Neuronal stem cell (in vitro differentiated cells): ENCODE results near the gene MLLT3.

Experiments
- DNase-seq: peaks from one replicate; pipeline ENCODE4 v3.0.0-alpha.2; 2013; ENCODE audit warnings: low spot score
- H2AFZ ChIP-seq: one replicate; pipeline ENCODE4 v1.6.1; 2013; ENCODE audit warnings: mild to moderate bottlenecking, low read length, inconsistent platforms
- H2AK5ac ChIP-seq: 2 replicates; pipeline ENCODE4 v1.6.1; 2013; ENCODE audit warnings: low read depth, mild to moderate bottlenecking, inconsistent platforms, low read length, moderate library complexity, mixed read lengths
- H2BK120ac ChIP-seq: 2 replicates; pipeline ENCODE4 v1.6.1; 2013; ENCODE audit warnings: low read depth, mild to moderate bottlenecking, inconsistent platforms, low read length, moderate library complexity, mixed read lengths
- H2BK12ac ChIP-seq: one replicate; pipeline ENCODE4 v1.6.1; 2013; ENCODE audit warnings: low read length, inconsistent platforms
- H2BK15ac ChIP-seq: 2 replicates; pipeline ENCODE4 v1.6.1; 2013; ENCODE audit warnings: mild to moderate bottlenecking, low read length, inconsistent platforms, mixed read lengths
- H2BK5ac ChIP-seq: one replicate; pipeline ENCODE4 v1.6.1; 2013; ENCODE audit warnings: inconsistent platforms, mild to moderate bottlenecking, low read length, moderate library complexity
- H3K14ac ChIP-seq: one replicate; pipeline ENCODE4 v1.6.1; 2013; ENCODE audit warnings: low read length, inconsistent platforms
- H3K18ac ChIP-seq: 2 replicates; pipeline ENCODE4 v1.6.1; 2013; ENCODE audit warnings: low read length, inconsistent platforms
- H3K23ac ChIP-seq: 2 replicates; pipeline ENCODE4 v1.6.1; 2013; ENCODE audit warnings: low read depth, mild to moderate bottlenecking, mixed read lengths, low read length, inconsistent platforms; ENCODE audit not compliant: poor library complexity
- H3K27ac ChIP-seq: replicated peaks from 3 replicates; pipeline ENCODE4 v1.5.1; 2013; ENCODE audit warnings: low read length, inconsistent platforms
- H3K27me3 ChIP-seq, 3 experiments: 2 replicates each; pipeline ENCODE4 v1.6.1; 2013; ENCODE audit warnings: low read length in 3 of 3, mild to moderate bottlenecking in 2 of 3, inconsistent platforms in 1 of 3, low read depth in 1 of 3, mixed read lengths in 1 of 3, moderate library complexity in 1 of 3; ENCODE audit not compliant: control insufficient read depth in 3 of 3, insufficient read depth in 3 of 3
- H3K36me3 ChIP-seq, 2 donors: replicated peaks in 1 of 2; 2 replicates each; pipeline ENCODE4 v1.6.1; 2013; ENCODE audit warnings: low read length in 2 of 2; ENCODE audit not compliant: control insufficient read depth in 2 of 2, insufficient read depth in 2 of 2
- H3K4ac ChIP-seq: 2 replicates; pipeline ENCODE4 v1.6.1; 2013; ENCODE audit warnings: inconsistent platforms, mild to moderate bottlenecking, low read length, moderate library complexity
- H3K4me1 ChIP-seq, 2 donors: 1 replicate in 1 of 2; 2 replicates in 1 of 2; pipeline ENCODE4 v1.6.1; 2013; ENCODE audit warnings: low read length in 2 of 2, low read depth in 1 of 2; ENCODE audit not compliant: control insufficient read depth in 2 of 2, insufficient read depth in 1 of 2
- H3K4me2 ChIP-seq: one replicate; pipeline ENCODE4 v1.6.1; 2013; ENCODE audit warnings: mild to moderate bottlenecking, low read length, inconsistent platforms; ENCODE audit not compliant: insufficient read depth, poor library complexity, severe bottlenecking
- H3K4me3 ChIP-seq, 2 donors: 2 replicates each; pipeline ENCODE4 v1.5.1; 2013; ENCODE audit warnings: low read length in 2 of 2, mild to moderate bottlenecking in 2 of 2, inconsistent platforms in 1 of 2, moderate library complexity in 1 of 2
- H3K79me1 ChIP-seq: one replicate; pipeline ENCODE4 v1.6.1; 2013; ENCODE audit warnings: low read depth, mild to moderate bottlenecking, inconsistent platforms, low read length, moderate library complexity
- H3K9ac ChIP-seq: one replicate; pipeline ENCODE4 v1.6.1; 2013; ENCODE audit warnings: mild to moderate bottlenecking, low read depth, low read length, inconsistent platforms; ENCODE audit not compliant: poor library complexity
- H3K9me3 ChIP-seq, 2 donors: replicated peaks in 1 of 2; 2 replicates each; pipeline versions ENCODE3 to v1.6.1; 2013; ENCODE audit warnings: low read length in 2 of 2, mild to moderate bottlenecking in 2 of 2, inconsistent platforms in 1 of 2, low read depth in 1 of 2, mixed read lengths in 1 of 2, moderate library complexity in 1 of 2; ENCODE audit not compliant: control insufficient read depth in 2 of 2, insufficient read depth in 1 of 2
- H4K8ac ChIP-seq: one replicate; pipeline ENCODE4 v1.6.1; 2013; ENCODE audit warnings: low read depth, mild to moderate bottlenecking, inconsistent platforms, low read length, moderate library complexity
- H4K91ac ChIP-seq: one replicate; pipeline ENCODE4 v1.6.1; 2013; ENCODE audit warnings: low read length, low read depth, mild to moderate bottlenecking, inconsistent platforms; ENCODE audit not compliant: poor library complexity
- WGBS, 2 donors: extraction: QIAGEN DNeasy Blood & Tissue Kit; methylation state at CpG; one replicate each; pipeline ENCODE4 v1.1.7; 2013; ENCODE audit warnings: missing lambda C conversion rate in 2 of 2, mixed read lengths in 1 of 2; ENCODE audit not compliant: insufficient read length in 2 of 2, insufficient replicate concordance in 1 of 2; ENCODE audit errors: extremely low coverage in 2 of 2; 5-methylcytosine and 5-hydroxymethylcytosine counted together

Gene MLLT3

GRCh38 chr9:20573023-20573422 is 49.3 kb downstream of the MLLT3 start:
- Histone ChIP-seq H2AFZ (no peak overlapping the region), H3K18ac (no peak overlapping the region), H2AK5ac (no peak overlapping the region), H3K9me3 (peaks cover 0 to 14% of the 10 kb centered on the region in 2 donors), H3K14ac (no peak overlapping the region), H2BK15ac (no peak overlapping the region), H3K79me1 (no peaks in the 10 kb centered on the region), H3K4ac (no peak overlapping the region), H3K9ac (no peak overlapping the region), H2BK12ac (no peak overlapping the region), H3K4me2 (no peak overlapping the region), H3K27me3 (no peaks in the 10 kb centered on the region), H2BK5ac (no peak overlapping the region), H4K91ac (no peak overlapping the region), H2BK120ac (no peak overlapping the region), H3K23ac (no peak overlapping the region), H3K4me1 (peaks cover 0 to 3% of the 10 kb centered on the region in 2 donors), H3K36me3 (no peaks in the 10 kb centered on the region), H4K8ac (no peak overlapping the region), H3K27ac (no peak overlapping the region), H3K4me3 (no peak overlapping the region)
- no peak for DNase-seq
- no CpG with 5 or more reads among the region's 4 CpGs for WGBS, 2 donors

GRCh38 chr9:20570756-20571155 is 51.5 kb downstream of the MLLT3 start:
- Histone ChIP-seq H2BK12ac (no peak overlapping the region), H3K79me1 (no peaks in the 10 kb centered on the region), H2BK15ac (no peak overlapping the region), H3K4me2 (no peak overlapping the region), H2AFZ (no peak overlapping the region), H4K91ac (no peak overlapping the region), H3K27ac (no peak overlapping the region), H3K23ac (no peak overlapping the region), H3K4ac (no peak overlapping the region), H3K4me1 (peaks cover 0 to 3% of the 10 kb centered on the region in 2 donors), H3K9me3 (peaks cover 0 to 9% of the 10 kb centered on the region in 2 donors), H3K27me3 (no peaks in the 10 kb centered on the region), H2BK120ac (no peak overlapping the region), H3K36me3 (no peaks in the 10 kb centered on the region), H2AK5ac (no peak overlapping the region), H3K4me3 (no peak overlapping the region), H3K9ac (no peak overlapping the region), H3K14ac (no peak overlapping the region), H4K8ac (no peak overlapping the region), H2BK5ac (no peak overlapping the region), H3K18ac (no peak overlapping the region)
- WGBS, 2 donors, result no CpG with 5 or more reads among the region's 1 CpG
- DNase-seq, result no peak

GRCh38 chr9:20570087-20570486 is 52.2 kb downstream of the MLLT3 start:
- H3K9ac ChIP-seq, result no peak overlapping the region
- WGBS, 2 donors, result no CpG with 5 or more reads among the region's 1 CpG
- no peak overlapping the region for H3K18ac ChIP-seq
- H2AK5ac ChIP-seq, result no peak overlapping the region
- no peak overlapping the region for H3K23ac ChIP-seq
- no peak overlapping the region for H2BK12ac ChIP-seq
- no peak overlapping the region for H2BK120ac ChIP-seq
- no peak overlapping the region for H2BK5ac ChIP-seq
- no peak overlapping the region for H4K91ac ChIP-seq
- peaks cover 0 to 7% of the 10 kb centered on the region in 2 donors for H3K9me3 ChIP-seq
- no peak overlapping the region for H3K4me2 ChIP-seq
- peaks cover 2 to 3% of the 10 kb centered on the region in 2 donors for H3K4me1 ChIP-seq
- H3K27ac ChIP-seq, result no peak overlapping the region
- no peak overlapping the region for H3K14ac ChIP-seq
- no peak overlapping the region for H3K4ac ChIP-seq
- no peak overlapping the region for H2BK15ac ChIP-seq
- no peak overlapping the region for H2AFZ ChIP-seq
- no peaks in the 10 kb centered on the region for H3K36me3 ChIP-seq
- H3K27me3 ChIP-seq, result no peaks in the 10 kb centered on the region
- no peak overlapping the region for H3K4me3 ChIP-seq
- DNase-seq, result no peak
- no peak overlapping the region for H4K8ac ChIP-seq
- no peaks in the 10 kb centered on the region for H3K79me1 ChIP-seq

- Histone ChIP-seq H2AFZ (no peak overlapping the region), H3K4me1 (peaks cover 2 to 3% of the 10 kb centered on the region in 2 donors), H2BK15ac (no peak overlapping the region), H3K4me3 (no peak overlapping the region), H3K9ac (no peak overlapping the region), H2BK5ac (no peak overlapping the region), H4K8ac (no peak overlapping the region), H3K9me3 (peaks cover 0 to 1% of the 10 kb centered on the region in 2 donors), H3K18ac (no peak overlapping the region), H2BK12ac (no peak overlapping the region), H3K23ac (no peak overlapping the region), H4K91ac (no peak overlapping the region), H2BK120ac (no peak overlapping the region), H3K14ac (no peak overlapping the region), H2AK5ac (no peak overlapping the region), H3K36me3 (no peaks in the 10 kb centered on the region), H3K4ac (no peak overlapping the region), H3K79me1 (no peaks in the 10 kb centered on the region), H3K4me2 (no peak overlapping the region), H3K27me3 (no peaks in the 10 kb centered on the region), H3K27ac (no peak overlapping the region)
- no CpG with 5 or more reads among the region's 5 CpGs for WGBS, 2 donors
- no peak for DNase-seq
Measured at GRCh38 chr9:20569525-20569924, 52.8 kb downstream of the MLLT3 start.
